Measurements from ENCODE around the gene RBMS1. TPM values are rescaled to one million over a fixed set of nuclear protein-coding genes. Genes with fewer than 3 reads are reported as not detected.
"Not testable (repeated sequence)": the region's sequence is repeated elsewhere in the genome, so short reads cannot be mapped to it uniquely, and the experiment has no call there.

RBMS1 gene
- total RNA-seq, 6 experiments from 2014 or later: 8.5 to 21.4 (median 14.3) TPM

- intact Hi-C loops (cut with DNase I): no loop called here
- no peak for DNase-seq
- no peak overlapping the region for H3K4me3 ChIP-seq
- TF ChIP-seq POLR2A (IDR thresholded peaks at IDR 0.05) (no peak), CTCF (IDR thresholded peaks at IDR 0.05) (no peak)
- no peaks in the 10 kb centered on the region for H3K36me3 ChIP-seq
- no peaks in the 10 kb centered on the region for H3K27me3 ChIP-seq
- H3K27ac ChIP-seq: no peak overlapping the region
- 74% methylated on average over 3 of the region's 3 CpGs for WGBS (ENCODE audit: insufficient coverage, low coverage, low lambda C conversion rate, missing lambda C conversion rate)
- ATAC-seq: no peak
- H3K9me3 ChIP-seq: no peaks in the 10 kb centered on the region
- peaks cover 0 to 40% (median 13%) of the 10 kb centered on the region in 4 donors for H3K4me1 ChIP-seq
Observed at GRCh38 chr2:160453111-160453820, 40.3 kb downstream of the RBMS1 start.

- Histone ChIP-seq H3K27ac (no peak overlapping the region), H3K4me1 (peaks cover 0 to 17% (median 6%) of the 10 kb centered on the region in 4 donors), H3K36me3 (no peaks in the 10 kb centered on the region), H3K27me3 (no peaks in the 10 kb centered on the region), H3K4me3 (no peak overlapping the region), H3K9me3 (no peaks in the 10 kb centered on the region)
- ATAC-seq (peak in 3 of 4 donors; percentile 38 to 45 (median 43)), DNase-seq (no peak)
- intact Hi-C loops (cut with DNase I): no loop called here
- TF ChIP-seq CTCF (IDR thresholded peaks at IDR 0.05) (no peak), POLR2A (IDR thresholded peaks at IDR 0.05) (no peak)
Observed at GRCh38 chr2:160450486-160450885, 43.1 kb downstream of the RBMS1 start.

- ATAC-seq; H3K27ac ChIP-seq; H3K36me3 ChIP-seq; H3K9me3 ChIP-seq; H3K4me1 ChIP-seq; H3K4me3 ChIP-seq; DNase-seq; intact Hi-C loops (cut with DNase I); H3K27me3 ChIP-seq: not testable (repeated sequence)
- WGBS (ENCODE audit: insufficient coverage, low coverage, low lambda C conversion rate, missing lambda C conversion rate): 100% methylated on average over 5 of the region's 29 CpGs
Observed at GRCh38 chr2:160448821-160449220, 44.8 kb downstream of the RBMS1 start.

- H3K4me1 ChIP-seq: no peaks in the 10 kb centered on the region
- H3K9me3 ChIP-seq: no peaks in the 10 kb centered on the region
- DNase-seq (no peak), ATAC-seq (no peak)
- H3K27me3 ChIP-seq: no peaks in the 10 kb centered on the region
- H3K27ac ChIP-seq: no peak overlapping the region
- WGBS (ENCODE audit: insufficient coverage, low coverage, low lambda C conversion rate, missing lambda C conversion rate): 92% methylated on average over 1 of the region's 1 CpG
- no peaks in the 10 kb centered on the region for H3K36me3 ChIP-seq
- intact Hi-C loops (cut with DNase I): no loop called here
- TF ChIP-seq POLR2A (IDR thresholded peaks at IDR 0.05) (no peak), CTCF (IDR thresholded peaks at IDR 0.05) (no peak)
- H3K4me3 ChIP-seq: no peak overlapping the region
Observed at GRCh38 chr2:160445673-160446072, 47.9 kb downstream of the RBMS1 start.

- TF ChIP-seq POLR2A (IDR thresholded peaks at IDR 0.05) (no peak), CTCF (IDR thresholded peaks at IDR 0.05) (no peak)
- H3K4me3 ChIP-seq: no peak overlapping the region
- no peaks in the 10 kb centered on the region for H3K27me3 ChIP-seq
- H3K9me3 ChIP-seq: no peaks in the 10 kb centered on the region
- intact Hi-C loops (cut with DNase I): no loop called here
- no peaks in the 10 kb centered on the region for H3K4me1 ChIP-seq
- WGBS (ENCODE audit: insufficient coverage, low coverage, low lambda C conversion rate, missing lambda C conversion rate): 89% methylated on average over 7 of the region's 7 CpGs
- ATAC-seq: no peak
- no peaks in the 10 kb centered on the region for H3K36me3 ChIP-seq
- no peak overlapping the region for H3K27ac ChIP-seq
- DNase-seq: no peak
Observed at GRCh38 chr2:160442603-160443002, 51.0 kb downstream of the RBMS1 start.

All from right lobe of liver (tissue), 6 donors.